Fibroblast of lung (primary cell): ENCODE measurements around the gene PRMT6.

Experiments used
- EZH2 ChIP-seq: IDR thresholded peaks from 2 replicates; pipeline ENCODE4 v1.5.1; 2012; ENCODE audit warnings: low read length, control low read depth, mild to moderate bottlenecking; ENCODE audit errors: missing control alignments
- TF ChIP-seq, protein P1 (sequence below), 2 donors: IDR thresholded peaks in 1 of 2; conservative IDR thresholded peaks in 1 of 2; 1 replicate in 1 of 2; 2 replicates in 1 of 2; pipeline ENCODE4 v1.5.1; 2011 to 2012; ENCODE audit warnings: low read length in 2 of 2, control low read depth in 1 of 2, inconsistent platforms in 1 of 2, low read depth in 1 of 2, mild to moderate bottlenecking in 1 of 2

DNA sequence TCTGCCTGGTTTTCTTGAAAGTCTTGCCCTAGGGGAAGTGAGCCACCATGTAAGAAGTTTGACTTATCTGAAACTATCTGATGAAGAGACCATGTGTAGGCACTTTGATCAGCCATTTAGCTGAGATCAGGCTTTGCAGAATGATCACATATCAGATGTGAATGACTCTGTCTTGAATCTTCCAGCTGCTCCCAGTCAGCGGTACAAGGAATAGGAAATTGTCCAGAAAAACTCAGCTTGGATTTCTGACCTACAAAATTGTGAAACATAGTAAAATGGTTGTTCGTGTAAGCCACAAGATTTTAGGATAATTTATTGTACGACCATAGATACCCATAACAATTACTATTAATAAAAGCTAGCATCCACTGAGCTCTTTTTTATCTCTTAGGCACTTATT is 42.5 kb downstream of the PRMT6 start:
- TF ChIP-seq, protein P1, sequence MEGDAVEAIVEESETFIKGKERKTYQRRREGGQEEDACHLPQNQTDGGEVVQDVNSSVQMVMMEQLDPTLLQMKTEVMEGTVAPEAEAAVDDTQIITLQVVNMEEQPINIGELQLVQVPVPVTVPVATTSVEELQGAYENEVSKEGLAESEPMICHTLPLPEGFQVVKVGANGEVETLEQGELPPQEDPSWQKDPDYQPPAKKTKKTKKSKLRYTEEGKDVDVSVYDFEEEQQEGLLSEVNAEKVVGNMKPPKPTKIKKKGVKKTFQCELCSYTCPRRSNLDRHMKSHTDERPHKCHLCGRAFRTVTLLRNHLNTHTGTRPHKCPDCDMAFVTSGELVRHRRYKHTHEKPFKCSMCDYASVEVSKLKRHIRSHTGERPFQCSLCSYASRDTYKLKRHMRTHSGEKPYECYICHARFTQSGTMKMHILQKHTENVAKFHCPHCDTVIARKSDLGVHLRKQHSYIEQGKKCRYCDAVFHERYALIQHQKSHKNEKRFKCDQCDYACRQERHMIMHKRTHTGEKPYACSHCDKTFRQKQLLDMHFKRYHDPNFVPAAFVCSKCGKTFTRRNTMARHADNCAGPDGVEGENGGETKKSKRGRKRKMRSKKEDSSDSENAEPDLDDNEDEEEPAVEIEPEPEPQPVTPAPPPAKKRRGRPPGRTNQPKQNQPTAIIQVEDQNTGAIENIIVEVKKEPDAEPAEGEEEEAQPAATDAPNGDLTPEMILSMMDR (conservative IDR thresholded peaks at IDR 0.05 in 1 of 2, IDR thresholded peaks at IDR 0.05 in 1 of 2; ENCODE audit: low read depth in 1 of 2, low read length in 2 of 2), result no peak
- no peak for TF ChIP-seq EZH2
